ENCODE measurements around the gene CCDC138. TPM values are rescaled to one million over a fixed set of nuclear protein-coding genes. Genes with fewer than 3 reads are reported as not detected.

Gene CCDC138
- total and polyA plus RNA-seq, 11 donors = 0.47 to 1.7 (median 1.0) TPM

- H3K9me3 ChIP-seq = no peaks in the 10 kb centered on the region
- intact Hi-C loops (cut with DNase I) = no loop called here
- no peaks in the 10 kb centered on the region for H3K27me3 ChIP-seq
- no peak overlapping the region for H3K27ac ChIP-seq
- whole genome bisulfite sequencing, 4 donors = 53 to 65% (median 59%) methylated on average over 14 of the region's 14 CpGs
- ATAC-seq (no peak), DNase-seq (no peak)
- H3K36me3 ChIP-seq = no peaks in the 10 kb centered on the region
- TF ChIP-seq, protein P1, sequence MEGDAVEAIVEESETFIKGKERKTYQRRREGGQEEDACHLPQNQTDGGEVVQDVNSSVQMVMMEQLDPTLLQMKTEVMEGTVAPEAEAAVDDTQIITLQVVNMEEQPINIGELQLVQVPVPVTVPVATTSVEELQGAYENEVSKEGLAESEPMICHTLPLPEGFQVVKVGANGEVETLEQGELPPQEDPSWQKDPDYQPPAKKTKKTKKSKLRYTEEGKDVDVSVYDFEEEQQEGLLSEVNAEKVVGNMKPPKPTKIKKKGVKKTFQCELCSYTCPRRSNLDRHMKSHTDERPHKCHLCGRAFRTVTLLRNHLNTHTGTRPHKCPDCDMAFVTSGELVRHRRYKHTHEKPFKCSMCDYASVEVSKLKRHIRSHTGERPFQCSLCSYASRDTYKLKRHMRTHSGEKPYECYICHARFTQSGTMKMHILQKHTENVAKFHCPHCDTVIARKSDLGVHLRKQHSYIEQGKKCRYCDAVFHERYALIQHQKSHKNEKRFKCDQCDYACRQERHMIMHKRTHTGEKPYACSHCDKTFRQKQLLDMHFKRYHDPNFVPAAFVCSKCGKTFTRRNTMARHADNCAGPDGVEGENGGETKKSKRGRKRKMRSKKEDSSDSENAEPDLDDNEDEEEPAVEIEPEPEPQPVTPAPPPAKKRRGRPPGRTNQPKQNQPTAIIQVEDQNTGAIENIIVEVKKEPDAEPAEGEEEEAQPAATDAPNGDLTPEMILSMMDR (IDR thresholded peaks at IDR 0.05) = no peak
- TF ChIP-seq POLR2A (IDR thresholded peaks at IDR 0.05) = no peak
- H3K4me1 ChIP-seq = no peaks in the 10 kb centered on the region
- no peak overlapping the region for H3K4me3 ChIP-seq
Observed at GRCh38 chr2:108916796-108917421, 130.3 kb downstream of the CCDC138 start.

- H3K9me3 ChIP-seq = no peaks in the 10 kb centered on the region
- no peaks in the 10 kb centered on the region for H3K4me1 ChIP-seq
- no peak overlapping the region for H3K27ac ChIP-seq
- DNase-seq = no peak
- 87 to 96% (median 90%) methylated on average over 4 to 5 of the region's 5 CpGs for WGBS, 4 donors
- no peak overlapping the region for H3K4me3 ChIP-seq
- intact Hi-C loops (cut with DNase I) = no loop called here
- no peak for TF ChIP-seq POLR2A (IDR thresholded peaks at IDR 0.05)
- TF ChIP-seq, protein P1 (IDR thresholded peaks at IDR 0.05) = no peak
- no peak for ATAC-seq
- no peaks in the 10 kb centered on the region for H3K27me3 ChIP-seq
- H3K36me3 ChIP-seq = no peaks in the 10 kb centered on the region
Observed at GRCh38 chr2:108917526-108917925, 131.0 kb downstream of the CCDC138 start.

DNA sequence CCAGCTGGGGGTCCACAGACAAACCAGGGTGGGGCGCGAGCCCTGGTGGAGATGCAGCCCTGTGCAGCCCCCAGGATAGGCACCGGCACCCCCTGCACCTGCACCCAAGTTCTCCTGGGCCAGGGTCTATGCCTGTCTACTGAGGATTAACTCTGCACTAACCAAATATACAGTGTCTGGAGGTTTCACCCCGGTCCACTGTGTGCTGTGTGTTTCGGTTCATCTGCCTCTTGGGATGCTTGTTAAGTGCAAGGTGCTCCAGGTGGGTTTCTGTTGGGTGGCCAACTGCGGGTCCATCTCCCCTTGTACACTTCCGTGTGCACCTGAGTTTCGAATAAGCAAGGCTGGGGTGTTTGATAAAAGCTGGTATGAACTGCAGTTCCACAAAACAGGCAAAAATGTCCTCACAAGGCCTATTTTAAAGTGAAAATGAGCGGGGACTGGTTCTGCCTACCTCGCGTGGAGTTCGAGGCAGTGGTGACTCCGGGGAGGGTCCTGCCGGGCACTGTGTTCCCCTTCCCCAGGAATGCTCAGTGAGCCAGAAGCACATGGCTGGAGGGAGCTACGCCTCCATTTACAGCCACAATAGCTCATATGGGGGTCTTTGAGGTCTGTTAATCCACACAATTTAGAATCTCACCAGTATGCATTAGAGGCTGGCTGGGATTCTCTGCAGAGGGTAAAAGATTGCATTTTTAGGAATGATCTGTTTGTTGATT, 131.7 kb downstream of the CCDC138 start:
- Histone ChIP-seq H3K9me3 (no peaks in the 10 kb centered on the region), H3K4me3 (no peak overlapping the region), H3K36me3 (no peaks in the 10 kb centered on the region), H3K27ac (no peak overlapping the region), H3K27me3 (no peaks in the 10 kb centered on the region), H3K4me1 (no peaks in the 10 kb centered on the region)
- intact Hi-C loops (cut with DNase I) = no loop called here
- no peak for TF ChIP-seq POLR2A (IDR thresholded peaks at IDR 0.05)
- TF ChIP-seq, protein P1 (IDR thresholded peaks at IDR 0.05) = no peak
- ATAC-seq (no peak), DNase-seq (no peak)
- WGBS, 4 donors = 87 to 95% (median 92%) methylated on average over 15 of the region's 15 CpGs

DNA sequence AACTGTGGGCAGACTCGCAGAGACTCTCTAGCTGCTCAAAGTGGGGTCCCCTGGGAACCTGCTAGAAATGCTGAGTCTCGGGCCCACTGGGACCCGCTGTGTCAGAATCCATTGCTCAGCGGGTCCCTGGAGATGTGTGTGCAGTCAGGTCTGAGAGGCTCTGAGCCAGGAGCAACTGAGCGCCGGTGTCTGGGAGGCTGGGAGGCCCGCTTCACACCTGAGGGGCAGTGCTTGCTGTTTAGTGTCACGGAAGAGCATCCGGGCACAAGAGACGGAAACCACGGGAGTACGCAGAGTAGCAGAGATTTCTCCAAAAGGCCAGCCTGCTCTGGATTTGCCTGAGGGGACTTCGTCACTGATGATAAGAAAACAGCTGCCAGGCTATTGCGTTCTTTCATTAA, 132.4 kb downstream of the CCDC138 start:
- H3K27me3 ChIP-seq = no peaks in the 10 kb centered on the region
- intact Hi-C loops (cut with DNase I) = no loop called here
- H3K36me3 ChIP-seq = no peaks in the 10 kb centered on the region
- no peak overlapping the region for H3K27ac ChIP-seq
- H3K9me3 ChIP-seq = no peaks in the 10 kb centered on the region
- ATAC-seq (no peak), DNase-seq (no peak)
- no peak for TF ChIP-seq POLR2A (IDR thresholded peaks at IDR 0.05)
- H3K4me3 ChIP-seq = no peak overlapping the region
- H3K4me1 ChIP-seq = no peaks in the 10 kb centered on the region
- WGBS, 4 donors = 82 to 90% (median 86%) methylated on average over 14 of the region's 14 CpGs

Data from heart left ventricle (tissue), 16 donors.